ENCODE results near the gene CNPPD1. TPM values are rescaled to one million over a fixed set of nuclear protein-coding genes. Genes with fewer than 3 reads are reported as not detected.

CNPPD1 gene
- total RNA-seq, 2 experiments from 2014 or later: 42.3 to 43.4 TPM

DNA sequence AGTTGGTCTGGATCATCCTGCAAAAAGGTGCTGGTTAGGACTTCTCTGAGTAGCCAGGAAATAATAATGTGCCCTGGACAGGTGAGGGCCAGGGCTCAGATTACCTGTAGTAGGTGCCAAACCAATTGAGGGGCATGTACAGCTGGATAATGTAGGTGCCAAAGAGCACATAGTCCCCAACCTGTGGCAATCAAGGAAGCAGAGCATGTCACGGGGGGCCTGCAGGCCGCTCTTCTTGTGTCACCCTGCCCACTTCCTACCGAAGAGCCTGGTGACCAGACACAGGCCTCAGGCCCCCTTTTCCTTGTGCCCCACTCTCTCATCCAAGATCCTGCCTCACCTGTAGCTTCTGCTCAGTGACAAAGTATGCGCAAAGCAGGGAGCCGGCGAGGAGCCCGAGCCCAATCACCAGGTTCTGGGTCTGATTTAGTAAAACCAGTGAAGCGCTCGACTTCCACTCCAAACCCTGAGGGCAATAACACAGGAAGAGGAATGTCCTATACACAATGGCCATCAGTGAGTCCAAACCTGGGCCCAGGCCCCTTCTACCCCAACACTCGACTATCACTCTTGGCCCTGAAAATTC lies 36.9 kb upstream of the CNPPD1 start:
- H3K4me3 ChIP-seq (ENCODE audit: low read length): no peak overlapping the region
- DNase-seq: no peak
- H3K4me1 ChIP-seq (ENCODE audit: insufficient read depth, low read length): peaks cover 43% of the 10 kb centered on the region
- H3K36me3 Mint-ChIP-seq (ENCODE audit: low read depth): peaks cover 26% of the 10 kb centered on the region
- ATAC-seq (ENCODE audit: poor library complexity): no peak
- no peaks in the 10 kb centered on the region for H3K9me3 ChIP-seq (ENCODE audit: control insufficient read depth in 1 of 2, insufficient read depth in 1 of 2, low read length in 2 of 2)
- H3K27ac ChIP-seq (ENCODE audit: low read depth in 1 of 2, low read length in 2 of 2): no peak overlapping the region
- H3K27me3 ChIP-seq (ENCODE audit: control insufficient read depth in 1 of 2, insufficient read depth in 2 of 2, low read length in 2 of 2): no peaks in the 10 kb centered on the region
- H3K9me3 Mint-ChIP-seq: no peaks in the 10 kb centered on the region
- no peak overlapping the region for H3K4me3 Mint-ChIP-seq
- H3K27me3 Mint-ChIP-seq: no peaks in the 10 kb centered on the region
- no peak overlapping the region for H3K27ac Mint-ChIP-seq
- CTCF ChIA-PET: interaction anchor here (2.9 kb wide), 1 partner anchor 81 kb away, joined by 17 read pairs; no protein-coding TSS in a partner anchor
- peaks cover 12% of the 10 kb centered on the region for H3K36me3 ChIP-seq (ENCODE audit: insufficient read depth, low read length)
- intact Hi-C loops (cut with DNase I, micrococcal nuclease): loop anchor here in 1 of 2 experiments (2.0 to 5.0 kb wide), 2 partner anchors 15 to 156 kb away; partner anchors contain the start of genes ANKZF1 and ATG9A
- POLR2A ChIA-PET: interaction anchor here (0.6 kb wide), 1 partner anchor 17 kb away, joined by 3 read pairs; no protein-coding TSS in a partner anchor
- H3K4me1 Mint-ChIP-seq (ENCODE audit: low read depth): peaks cover 33% of the 10 kb centered on the region
- TF ChIP-seq, protein P1, sequence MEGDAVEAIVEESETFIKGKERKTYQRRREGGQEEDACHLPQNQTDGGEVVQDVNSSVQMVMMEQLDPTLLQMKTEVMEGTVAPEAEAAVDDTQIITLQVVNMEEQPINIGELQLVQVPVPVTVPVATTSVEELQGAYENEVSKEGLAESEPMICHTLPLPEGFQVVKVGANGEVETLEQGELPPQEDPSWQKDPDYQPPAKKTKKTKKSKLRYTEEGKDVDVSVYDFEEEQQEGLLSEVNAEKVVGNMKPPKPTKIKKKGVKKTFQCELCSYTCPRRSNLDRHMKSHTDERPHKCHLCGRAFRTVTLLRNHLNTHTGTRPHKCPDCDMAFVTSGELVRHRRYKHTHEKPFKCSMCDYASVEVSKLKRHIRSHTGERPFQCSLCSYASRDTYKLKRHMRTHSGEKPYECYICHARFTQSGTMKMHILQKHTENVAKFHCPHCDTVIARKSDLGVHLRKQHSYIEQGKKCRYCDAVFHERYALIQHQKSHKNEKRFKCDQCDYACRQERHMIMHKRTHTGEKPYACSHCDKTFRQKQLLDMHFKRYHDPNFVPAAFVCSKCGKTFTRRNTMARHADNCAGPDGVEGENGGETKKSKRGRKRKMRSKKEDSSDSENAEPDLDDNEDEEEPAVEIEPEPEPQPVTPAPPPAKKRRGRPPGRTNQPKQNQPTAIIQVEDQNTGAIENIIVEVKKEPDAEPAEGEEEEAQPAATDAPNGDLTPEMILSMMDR (IDR thresholded peaks at IDR 0.05): no peak

- TF ChIP-seq, protein P1 (IDR thresholded peaks at IDR 0.05): no peak
- DNase-seq: no peak
- ChIA-PET POLR2A (interaction anchor here (0.6 kb wide), 1 partner anchor 17 kb away, joined by 3 read pairs; no protein-coding TSS in a partner anchor), CTCF (interaction anchor here (2.9 kb wide), 1 partner anchor 82 kb away, joined by 17 read pairs; no protein-coding TSS in a partner anchor)
- H3K4me1 Mint-ChIP-seq (ENCODE audit: low read depth): peaks cover 37% of the 10 kb centered on the region
- H3K9me3 Mint-ChIP-seq: no peaks in the 10 kb centered on the region
- Histone ChIP-seq H3K9me3 (ENCODE audit: control insufficient read depth in 1 of 2, insufficient read depth in 1 of 2, low read length in 2 of 2) (no peaks in the 10 kb centered on the region), H3K4me3 (ENCODE audit: low read length) (no peak overlapping the region), H3K27me3 (ENCODE audit: control insufficient read depth in 1 of 2, insufficient read depth in 2 of 2, low read length in 2 of 2) (no peaks in the 10 kb centered on the region), H3K27ac (ENCODE audit: low read depth in 1 of 2, low read length in 2 of 2) (no peak overlapping the region), H3K4me1 (ENCODE audit: insufficient read depth, low read length) (peaks cover 43% of the 10 kb centered on the region), H3K36me3 (ENCODE audit: insufficient read depth, low read length) (peaks cover 17% of the 10 kb centered on the region)
- H3K27me3 Mint-ChIP-seq: no peaks in the 10 kb centered on the region
- H3K4me3 Mint-ChIP-seq: no peak overlapping the region
- H3K27ac Mint-ChIP-seq: no peak overlapping the region
- intact Hi-C loops (cut with DNase I, micrococcal nuclease): loop anchor here in 1 of 2 experiments (5.0 kb wide), 1 partner anchor 156 kb away; no protein-coding TSS in a partner anchor
- no peak for ATAC-seq (ENCODE audit: poor library complexity)
- peaks cover 31% of the 10 kb centered on the region for H3K36me3 Mint-ChIP-seq (ENCODE audit: low read depth)
These were observed 36.3 kb upstream of the CNPPD1 start for GRCh38 chr2:219213026-219213415.

GRCh38 chr2:219210886-219211362 lies 34.2 kb upstream of the CNPPD1 start:
- no peaks in the 10 kb centered on the region for H3K27me3 Mint-ChIP-seq
- TF ChIP-seq, protein P1 (IDR thresholded peaks at IDR 0.05): no peak
- ATAC-seq (ENCODE audit: poor library complexity) (no peak), DNase-seq (peak in 1 of 14 experiments; percentile 20)
- intact Hi-C loops (cut with DNase I, micrococcal nuclease): loop anchor here (1.0 to 5.0 kb wide), 5 partner anchors 34 to 154 kb away; partner anchors contain the start of genes NHEJ1 (in 2 of the 2) and CNPPD1 (in 1 of the 2)
- no peaks in the 10 kb centered on the region for H3K9me3 Mint-ChIP-seq
- Histone ChIP-seq H3K27me3 (ENCODE audit: control insufficient read depth in 1 of 2, insufficient read depth in 2 of 2, low read length in 2 of 2) (no peaks in the 10 kb centered on the region), H3K4me1 (ENCODE audit: insufficient read depth, low read length) (peaks cover 50% of the 10 kb centered on the region), H3K4me3 (ENCODE audit: low read length) (peak overlapping the region; percentile 15), H3K36me3 (ENCODE audit: insufficient read depth, low read length) (peaks cover 21% of the 10 kb centered on the region), H3K27ac (ENCODE audit: low read depth in 1 of 2, low read length in 2 of 2) (peak overlapping the region in 1 of 2 donors; percentile 5), H3K9me3 (ENCODE audit: control insufficient read depth in 1 of 2, insufficient read depth in 1 of 2, low read length in 2 of 2) (no peaks in the 10 kb centered on the region)
- peak overlapping the region; percentile 62 for H3K4me3 Mint-ChIP-seq
- H3K27ac Mint-ChIP-seq: peak overlapping the region; percentile 91
- ChIA-PET CTCF (interaction anchor here (0.6 to 2.9 kb wide), 17 partner anchors 10 to 822 kb away, joined by 3 to 32 read pairs (median 6); partner anchors contain the start of genes CNPPD1, NHEJ1 and TUBA4A), POLR2A (interaction anchor here (0.5 to 1.9 kb wide), 14 partner anchors 10 to 518 kb away, joined by 3 to 39 read pairs (median 4); partner anchors contain the start of genes ANKZF1, ATG9A, CNPPD1 and DNAJB2)
- H3K4me1 Mint-ChIP-seq (ENCODE audit: low read depth): peaks cover 46% of the 10 kb centered on the region
- H3K36me3 Mint-ChIP-seq (ENCODE audit: low read depth): peaks cover 30% of the 10 kb centered on the region
